ENCODE measurements around the gene CSAG2.
"Not testable (repeated sequence)": the region's sequence is repeated elsewhere in the genome, so short reads cannot be mapped to it uniquely, and the experiment has no call there.

CSAG2 gene

DNA sequence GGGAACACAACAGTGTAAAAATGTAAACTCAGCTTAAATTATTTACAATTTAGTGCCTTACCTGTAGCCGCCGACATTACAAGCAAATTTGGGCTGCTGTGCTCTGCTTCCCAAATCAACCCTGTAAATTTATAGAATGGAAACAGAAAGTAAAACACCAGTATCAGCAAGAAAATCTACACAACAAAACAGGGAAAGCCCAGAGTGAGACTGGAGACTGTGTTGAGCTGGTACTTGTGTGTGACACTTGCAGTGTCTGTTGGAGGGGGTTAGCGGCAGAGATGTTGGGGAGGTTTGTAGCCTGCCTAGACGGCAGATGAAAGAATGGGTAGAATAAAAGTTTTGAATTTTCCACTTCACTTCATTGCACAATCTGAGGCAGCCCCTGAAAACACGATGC lies 4.1 kb upstream of the CSAG2 start:
- not testable (repeated sequence) for H3K9ac ChIP-seq (ENCODE audit: low read length); H3K36me3 ChIP-seq (ENCODE audit: control insufficient read depth, insufficient read depth, low read length); H3K4me1 ChIP-seq (ENCODE audit: control insufficient read depth, insufficient read depth, low read length); H3K27ac ChIP-seq (ENCODE audit: low read depth, low read length); H3K27me3 ChIP-seq (ENCODE audit: control insufficient read depth, insufficient read depth, low read length); H3K4me3 ChIP-seq (ENCODE audit: low read length)

DNA sequence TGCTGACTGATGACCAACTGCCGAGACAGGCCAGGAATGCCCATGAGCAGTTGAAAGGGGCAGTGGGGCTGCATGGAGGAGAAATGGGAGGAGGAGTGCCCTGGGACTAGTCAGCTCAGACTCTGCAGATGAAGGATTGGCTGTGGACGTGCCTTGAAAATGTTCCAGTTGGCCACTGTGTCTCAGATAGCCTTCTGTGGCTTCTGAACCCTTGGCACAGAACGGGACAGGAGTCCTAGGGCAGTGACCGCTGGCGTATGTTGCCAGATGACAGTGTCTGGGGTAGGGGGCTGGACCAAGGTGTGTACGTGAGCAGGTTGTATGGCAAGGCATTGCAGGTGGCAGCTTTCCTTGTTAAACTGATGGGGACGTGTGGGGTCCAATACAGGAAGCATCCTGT lies 2.6 kb downstream of the CSAG2 start:
- not testable (repeated sequence) for H3K27ac ChIP-seq (ENCODE audit: low read depth, low read length); H3K36me3 ChIP-seq (ENCODE audit: control insufficient read depth, insufficient read depth, low read length); H3K4me3 ChIP-seq (ENCODE audit: low read length); H3K4me1 ChIP-seq (ENCODE audit: control insufficient read depth, insufficient read depth, low read length); H3K27me3 ChIP-seq (ENCODE audit: control insufficient read depth, insufficient read depth, low read length); H3K9ac ChIP-seq (ENCODE audit: low read length)

- H3K9ac ChIP-seq (ENCODE audit: low read length); H3K27ac ChIP-seq (ENCODE audit: low read depth, low read length); H3K4me3 ChIP-seq (ENCODE audit: low read length); H3K36me3 ChIP-seq (ENCODE audit: control insufficient read depth, insufficient read depth, low read length); H3K4me1 ChIP-seq (ENCODE audit: control insufficient read depth, insufficient read depth, low read length); H3K27me3 ChIP-seq (ENCODE audit: control insufficient read depth, insufficient read depth, low read length): not testable (repeated sequence)
Observed at GRCh38 chrX:152700390-152700789, 8.7 kb downstream of the CSAG2 start.

DNA sequence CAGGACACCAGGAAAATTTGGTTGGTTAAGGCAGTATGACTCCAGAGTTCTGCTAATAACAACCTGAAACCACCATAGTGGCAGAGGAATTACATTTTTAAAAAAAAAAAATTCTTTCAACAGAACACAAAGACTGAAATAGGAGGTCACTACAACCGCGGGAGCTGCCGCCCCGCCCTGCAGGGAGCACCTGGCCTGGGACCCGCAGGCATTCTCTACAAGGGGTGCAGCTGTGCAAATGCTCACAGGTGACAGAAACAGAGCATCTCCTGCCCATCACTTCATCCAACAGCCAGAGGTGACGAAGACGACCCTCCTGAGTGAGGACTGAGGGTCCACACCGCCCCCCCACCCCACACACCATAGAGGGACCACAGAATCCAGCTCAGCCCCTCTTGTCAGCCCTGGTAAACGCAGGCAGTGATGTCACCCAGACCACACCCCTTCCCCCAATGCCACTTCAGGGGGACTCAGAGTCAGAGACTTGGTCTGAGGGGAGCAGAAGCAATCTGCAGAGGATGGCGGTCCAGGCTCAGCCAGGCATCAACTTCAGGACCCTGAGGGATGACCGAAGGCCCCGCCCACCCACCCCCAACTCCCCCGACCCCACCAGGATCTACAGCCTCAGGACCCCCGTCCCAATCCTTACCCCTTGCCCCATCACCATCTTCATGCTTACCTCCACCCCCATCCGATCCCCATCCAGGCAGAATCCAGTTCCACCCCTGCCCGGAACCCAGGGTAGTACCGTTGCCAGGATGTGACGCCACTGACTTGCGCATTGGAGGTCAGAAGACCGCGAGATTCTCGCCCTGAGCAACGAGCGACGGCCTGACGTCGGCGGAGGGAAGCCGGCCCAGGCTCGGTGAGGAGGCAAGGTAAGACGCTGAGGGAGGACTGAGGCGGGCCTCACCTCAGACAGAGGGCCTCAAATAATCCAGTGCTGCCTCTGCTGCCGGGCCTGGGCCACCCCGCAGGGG lies 10.8 kb downstream of the CSAG2 start, which contains the start of gene MAGEA3:
Gene MAGEA3 (plus strand): TSS at position 843 of the 980 bp plus-strand sequence. CDS start 2,039 bp downstream, outside the sequence.
- not testable (repeated sequence) for H3K36me3 ChIP-seq (ENCODE audit: control insufficient read depth, insufficient read depth, low read length); H3K9ac ChIP-seq (ENCODE audit: low read length); H3K27ac ChIP-seq (ENCODE audit: low read depth, low read length); H3K4me1 ChIP-seq (ENCODE audit: control insufficient read depth, insufficient read depth, low read length); H3K4me3 ChIP-seq (ENCODE audit: low read length); H3K27me3 ChIP-seq (ENCODE audit: control insufficient read depth, insufficient read depth, low read length)

- not testable (repeated sequence) for H3K27ac ChIP-seq (ENCODE audit: low read depth, low read length); H3K36me3 ChIP-seq (ENCODE audit: control insufficient read depth, insufficient read depth, low read length); H3K4me3 ChIP-seq (ENCODE audit: low read length); H3K27me3 ChIP-seq (ENCODE audit: control insufficient read depth, insufficient read depth, low read length); H3K4me1 ChIP-seq (ENCODE audit: control insufficient read depth, insufficient read depth, low read length); H3K9ac ChIP-seq (ENCODE audit: low read length)
Observed at GRCh38 chrX:152681012-152681411, 28.1 kb downstream of the CSAG2 start.

- H3K4me1 ChIP-seq (ENCODE audit: control insufficient read depth, insufficient read depth, low read length); H3K4me3 ChIP-seq (ENCODE audit: low read length); H3K27ac ChIP-seq (ENCODE audit: low read depth, low read length); H3K9ac ChIP-seq (ENCODE audit: low read length); H3K27me3 ChIP-seq (ENCODE audit: control insufficient read depth, insufficient read depth, low read length); H3K36me3 ChIP-seq (ENCODE audit: control insufficient read depth, insufficient read depth, low read length): not testable (repeated sequence)
Observed at GRCh38 chrX:152674652-152675051, 34.4 kb downstream of the CSAG2 start.

- Histone ChIP-seq H3K4me3 (ENCODE audit: low read length) (no peak overlapping the region), H3K9ac (ENCODE audit: low read length) (no peak overlapping the region), H3K27ac (ENCODE audit: low read depth, low read length) (no peak overlapping the region), H3K36me3 (ENCODE audit: control insufficient read depth, insufficient read depth, low read length) (no peaks in the 10 kb centered on the region), H3K27me3 (ENCODE audit: control insufficient read depth, insufficient read depth, low read length) (no peaks in the 10 kb centered on the region), H3K4me1 (ENCODE audit: control insufficient read depth, insufficient read depth, low read length) (no peaks in the 10 kb centered on the region)
Observed at GRCh38 chrX:152674135-152674534, 34.9 kb downstream of the CSAG2 start.

GRCh38 chrX:152663086-152663485 lies 46.0 kb downstream of the CSAG2 start:
- H3K27ac ChIP-seq (ENCODE audit: low read depth, low read length) = no peak overlapping the region
- H3K27me3 ChIP-seq (ENCODE audit: control insufficient read depth, insufficient read depth, low read length) = no peaks in the 10 kb centered on the region
- H3K9ac ChIP-seq (ENCODE audit: low read length) = no peak overlapping the region
- no peaks in the 10 kb centered on the region for H3K4me1 ChIP-seq (ENCODE audit: control insufficient read depth, insufficient read depth, low read length)
- H3K4me3 ChIP-seq (ENCODE audit: low read length) = no peak overlapping the region
- H3K36me3 ChIP-seq (ENCODE audit: control insufficient read depth, insufficient read depth, low read length) = no peaks in the 10 kb centered on the region

DNA sequence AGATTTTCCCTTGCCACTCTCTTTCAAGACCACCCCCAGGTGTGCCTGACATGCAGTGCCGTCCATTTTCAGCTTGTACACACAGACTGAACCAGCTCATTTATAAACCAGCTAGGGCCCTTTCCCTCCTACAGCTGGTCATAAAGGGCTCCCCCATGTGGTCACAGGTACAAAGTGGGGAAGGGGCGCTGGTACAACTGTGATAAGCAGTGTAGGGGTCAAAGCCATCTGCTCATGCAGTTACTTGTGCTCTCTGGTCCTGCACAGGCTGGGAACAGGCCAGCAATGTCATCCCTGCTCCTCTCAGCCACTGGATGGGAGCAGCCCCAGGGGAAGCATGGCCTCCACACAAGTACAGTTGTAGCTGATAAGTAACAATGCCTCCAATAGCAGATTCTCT lies 50.8 kb downstream of the CSAG2 start:
- Histone ChIP-seq H3K27me3 (ENCODE audit: control insufficient read depth, insufficient read depth, low read length) (no peaks in the 10 kb centered on the region), H3K4me1 (ENCODE audit: control insufficient read depth, insufficient read depth, low read length) (no peaks in the 10 kb centered on the region), H3K27ac (ENCODE audit: low read depth, low read length) (no peak overlapping the region), H3K4me3 (ENCODE audit: low read length) (no peak overlapping the region), H3K9ac (ENCODE audit: low read length) (no peak overlapping the region), H3K36me3 (ENCODE audit: control insufficient read depth, insufficient read depth, low read length) (no peaks in the 10 kb centered on the region)

Data from rectal smooth muscle tissue (tissue), 1 donor.